AG10803 (cell line): ENCODE data around the gene ARID5A.

Experiments used
- DNase-seq: peaks from one replicate; pipeline ENCODE4 v3.0.0; 2010; ENCODE audit warnings: low read depth
- H3K4me3 ChIP-seq: 2 replicates; pipeline ENCODE4 v1.5.1; 2011; ENCODE audit warnings: mild to moderate bottlenecking, low read length, control low read depth
- CTCF ChIP-seq: conservative IDR thresholded peaks from 2 replicates; pipeline ENCODE4 v1.5.1; 2011; ENCODE audit warnings: mild to moderate bottlenecking, low read length, control low read depth, inconsistent platforms

ARID5A gene

GRCh38 chr2:96594691-96595152 lies 58.2 kb downstream of the ARID5A start:
- H3K4me3 ChIP-seq, result no peak overlapping the region
- no peak for TF ChIP-seq CTCF
- no peak for DNase-seq

- no peak overlapping the region for H3K4me3 ChIP-seq
- DNase-seq, result no peak
- TF ChIP-seq CTCF, result no peak
These were observed 60.0 kb downstream of the ARID5A start for GRCh38 chr2:96596596-96596995.

GRCh38 chr2:96599941-96600340 lies 63.4 kb downstream of the ARID5A start:
- no peak for TF ChIP-seq CTCF

GRCh38 chr2:96601382-96602292 lies 65.1 kb downstream of the ARID5A start:
- H3K4me3 ChIP-seq, result no peak overlapping the region
- DNase-seq, result no peak
- no peak for TF ChIP-seq CTCF

More at GRCh38 chr2:96599941-96600340, 63.4 kb downstream of the ARID5A start:
- DNase-seq, result no peak
- H3K4me3 ChIP-seq, result no peak overlapping the region
